ENCODE results near the gene CACNB1. TPM values are rescaled to one million over a fixed set of nuclear protein-coding genes. Genes with fewer than 3 reads are reported as not detected.
A peak's percentile ranks its signal among the peaks of the same experiment; 100 is the strongest.

Gene CACNB1
- total RNA-seq, 2 donors from 2014 or later: 3.4 to 17.8 TPM

GRCh38 chr17:39237586-39237985 lies 40.1 kb upstream of the CACNB1 start:
- Histone ChIP-seq H3K36me3 (no peaks in the 10 kb centered on the region), H3K27me3 (replicated peaks; ENCODE audit: insufficient read depth) (no peaks in the 10 kb centered on the region), H3K9me3 (no peaks in the 10 kb centered on the region), H3K27ac (no peak overlapping the region), H3K4me1 (replicated peaks) (no peaks in the 10 kb centered on the region), H3K4me3 (no peak overlapping the region)
- intact Hi-C loops (cut with DNase I): no loop called here
- DNase-seq (ENCODE audit: low spot score): no peak
- TF ChIP-seq POLR2AphosphoS5 (IDR thresholded peaks at IDR 0.05): no peak
- TF ChIP-seq CTCF (IDR thresholded peaks at IDR 0.05): no peak
- no peak for TF ChIP-seq POLR2A (IDR thresholded peaks at IDR 0.05)
- WGBS: 88% methylated on average over 7 of the region's 7 CpGs

GRCh38 chr17:39236981-39237441 lies 39.5 kb upstream of the CACNB1 start:
- Histone ChIP-seq H3K27me3 (replicated peaks; ENCODE audit: insufficient read depth) (no peaks in the 10 kb centered on the region), H3K27ac (no peak overlapping the region)
- DNase-seq (ENCODE audit: low spot score): no peak

GRCh38 chr17:39236450-39236927 lies 39.0 kb upstream of the CACNB1 start:
- intact Hi-C loops (cut with DNase I): no loop called here
- Histone ChIP-seq H3K27ac (no peak overlapping the region), H3K4me3 (no peak overlapping the region), H3K27me3 (replicated peaks; ENCODE audit: insufficient read depth) (no peaks in the 10 kb centered on the region), H3K9me3 (no peaks in the 10 kb centered on the region), H3K4me1 (replicated peaks) (no peaks in the 10 kb centered on the region), H3K36me3 (no peaks in the 10 kb centered on the region)
- DNase-seq (ENCODE audit: low spot score): no peak
- 37% methylated on average over 5 of the region's 5 CpGs for WGBS
- no peak for TF ChIP-seq CTCF (IDR thresholded peaks at IDR 0.05)
- no peak for TF ChIP-seq POLR2A (IDR thresholded peaks at IDR 0.05)
- no peak for TF ChIP-seq POLR2AphosphoS5 (IDR thresholded peaks at IDR 0.05)

More at GRCh38 chr17:39236981-39237441, 39.5 kb upstream of the CACNB1 start:
- H3K4me1 ChIP-seq (replicated peaks): no peaks in the 10 kb centered on the region
- H3K36me3 ChIP-seq: no peaks in the 10 kb centered on the region
- TF ChIP-seq POLR2AphosphoS5 (IDR thresholded peaks at IDR 0.05): no peak
- no peak for TF ChIP-seq CTCF (IDR thresholded peaks at IDR 0.05)
- no peak for TF ChIP-seq POLR2A (IDR thresholded peaks at IDR 0.05)
- intact Hi-C loops (cut with DNase I): no loop called here
- no peak overlapping the region for H3K4me3 ChIP-seq
- no peaks in the 10 kb centered on the region for H3K9me3 ChIP-seq
- 76% methylated on average over 4 of the region's 6 CpGs for WGBS

GRCh38 chr17:39235555-39236449 lies 38.3 kb upstream of the CACNB1 start:
- DNase-seq (ENCODE audit: low spot score): no peak
- H3K27ac ChIP-seq: no peak overlapping the region
- no peak overlapping the region for H3K4me3 ChIP-seq
- no peaks in the 10 kb centered on the region for H3K36me3 ChIP-seq
- intact Hi-C loops (cut with DNase I): no loop called here
- no peaks in the 10 kb centered on the region for H3K27me3 ChIP-seq (replicated peaks; ENCODE audit: insufficient read depth)
- H3K4me1 ChIP-seq (replicated peaks): no peaks in the 10 kb centered on the region
- H3K9me3 ChIP-seq: no peaks in the 10 kb centered on the region
- TF ChIP-seq CTCF (IDR thresholded peaks at IDR 0.05) (peak in 1 of 4 experiments; percentile 55), POLR2AphosphoS5 (IDR thresholded peaks at IDR 0.05) (no peak), POLR2A (IDR thresholded peaks at IDR 0.05) (no peak)
- WGBS: 28% methylated on average over 18 of the region's 18 CpGs
